SU-DHL-6 (cell line): Measurements from ENCODE around the gene CLSTN2.

Experiments
- EZH2phosphoT487 ChIP-seq: fragments of 200-600 bp; sonication (generic), shearing (Covaris generic); conservative IDR thresholded peaks from 2 replicates; pipeline ENCODE4 v1.6.1; 2018; ENCODE audit warnings: mild to moderate bottlenecking, antibody characterized with exemption, low read length, moderate library complexity, mixed read lengths
- TF ChIP-seq, protein P1 (sequence below): fragments of 200-600 bp; sonication (generic); IDR thresholded peaks from one replicate; pipeline ENCODE4 v1.5.1; 2017; ENCODE audit warnings: antibody characterized with exemption, mild to moderate bottlenecking, low read length, moderate library complexity; ENCODE audit not compliant: insufficient read depth, poor library complexity, severe bottlenecking

DNA sequence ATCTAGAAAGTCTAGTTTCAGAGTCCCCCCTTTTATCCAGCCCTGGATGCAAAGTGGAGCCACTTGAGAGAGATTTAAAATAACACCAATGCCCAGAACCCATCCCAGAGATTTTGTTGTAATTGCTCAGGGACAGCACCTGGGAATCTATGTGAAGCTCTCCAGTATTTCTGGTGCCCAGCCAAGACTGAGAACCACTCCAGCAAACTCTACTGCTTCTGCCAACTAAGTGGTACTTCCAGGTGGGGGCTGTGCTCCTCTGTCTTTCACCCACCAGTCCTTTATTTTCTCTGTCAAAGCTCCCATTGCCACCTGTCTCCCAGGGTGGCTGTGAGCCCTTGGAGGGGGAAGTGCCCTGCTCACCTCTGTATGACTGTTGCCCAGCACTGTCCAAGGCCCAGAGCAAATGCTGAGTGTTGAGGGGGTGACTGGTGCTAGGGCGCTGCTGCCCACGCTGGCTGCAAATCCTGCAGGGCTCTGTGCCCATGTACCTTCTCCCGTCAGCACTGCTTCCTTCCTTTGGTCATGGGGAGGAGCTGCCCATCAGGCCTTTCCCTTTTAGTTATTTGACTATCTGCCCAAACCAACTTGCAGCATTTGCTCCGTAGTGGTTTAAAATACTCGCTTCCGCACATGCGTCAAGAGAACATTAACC lies 9.4 kb downstream of the CLSTN2 start:
- TF ChIP-seq, protein P1, sequence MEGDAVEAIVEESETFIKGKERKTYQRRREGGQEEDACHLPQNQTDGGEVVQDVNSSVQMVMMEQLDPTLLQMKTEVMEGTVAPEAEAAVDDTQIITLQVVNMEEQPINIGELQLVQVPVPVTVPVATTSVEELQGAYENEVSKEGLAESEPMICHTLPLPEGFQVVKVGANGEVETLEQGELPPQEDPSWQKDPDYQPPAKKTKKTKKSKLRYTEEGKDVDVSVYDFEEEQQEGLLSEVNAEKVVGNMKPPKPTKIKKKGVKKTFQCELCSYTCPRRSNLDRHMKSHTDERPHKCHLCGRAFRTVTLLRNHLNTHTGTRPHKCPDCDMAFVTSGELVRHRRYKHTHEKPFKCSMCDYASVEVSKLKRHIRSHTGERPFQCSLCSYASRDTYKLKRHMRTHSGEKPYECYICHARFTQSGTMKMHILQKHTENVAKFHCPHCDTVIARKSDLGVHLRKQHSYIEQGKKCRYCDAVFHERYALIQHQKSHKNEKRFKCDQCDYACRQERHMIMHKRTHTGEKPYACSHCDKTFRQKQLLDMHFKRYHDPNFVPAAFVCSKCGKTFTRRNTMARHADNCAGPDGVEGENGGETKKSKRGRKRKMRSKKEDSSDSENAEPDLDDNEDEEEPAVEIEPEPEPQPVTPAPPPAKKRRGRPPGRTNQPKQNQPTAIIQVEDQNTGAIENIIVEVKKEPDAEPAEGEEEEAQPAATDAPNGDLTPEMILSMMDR: no peak
- no peak for TF ChIP-seq EZH2phosphoT487
